H9 (cell line): Measurements from ENCODE around the gene SLC2A5. TPM values are rescaled to one million over a fixed set of nuclear protein-coding genes. Genes with fewer than 3 reads are reported as not detected.

ENCODE experiments used
- DNase-seq: peaks from one replicate; pipeline ENCODE4 v3.0.0-alpha.2; 2017
- H2AFZ ChIP-seq: one replicate; pipeline ENCODE4 v1.6.1; 2013; ENCODE audit warnings: mild to moderate bottlenecking, low read length, control low read depth, moderate library complexity
- H2AK5ac ChIP-seq: 2 replicates; pipeline ENCODE4 v1.6.1; 2013; ENCODE audit warnings: low read length, control low read depth, mixed read lengths; ENCODE audit not compliant: insufficient read length
- H2BK120ac ChIP-seq: one replicate; pipeline ENCODE4 v1.6.1; 2013; ENCODE audit warnings: low read depth, mild to moderate bottlenecking, low read length, control low read depth, inconsistent platforms; ENCODE audit not compliant: poor library complexity, severe bottlenecking
- H2BK12ac ChIP-seq: 2 replicates; pipeline ENCODE4 v1.6.1; 2013; ENCODE audit warnings: low read length, control low read depth, mixed read lengths, low read depth; ENCODE audit not compliant: insufficient read length
- H2BK15ac ChIP-seq: 2 replicates; pipeline ENCODE4 v1.6.1; 2013; ENCODE audit warnings: low read depth, low read length, control low read depth
- H2BK20ac ChIP-seq: one replicate; pipeline ENCODE4 v1.6.1; 2013; ENCODE audit warnings: low read depth, mild to moderate bottlenecking, low read length, control low read depth, inconsistent platforms; ENCODE audit not compliant: poor library complexity, severe bottlenecking
- H2BK5ac ChIP-seq: 2 replicates; pipeline ENCODE4 v1.6.1; 2013; ENCODE audit warnings: low read length, control low read depth, mixed read lengths; ENCODE audit not compliant: insufficient read length
- H3K14ac ChIP-seq: 2 replicates; pipeline ENCODE4 v1.6.1; 2013; ENCODE audit warnings: low read length, control low read depth; ENCODE audit not compliant: insufficient read depth
- H3K18ac ChIP-seq: 2 replicates; pipeline ENCODE4 v1.6.1; 2013; ENCODE audit warnings: low read depth, mild to moderate bottlenecking, mixed read lengths, low read length, control low read depth; ENCODE audit not compliant: insufficient read length
- H3K23ac ChIP-seq: 2 replicates; pipeline ENCODE4 v1.6.1; 2013; ENCODE audit warnings: low read length, control low read depth, mixed read lengths, low read depth; ENCODE audit not compliant: insufficient read length
- H3K23me2 ChIP-seq: 2 replicates; pipeline ENCODE4 v1.6.1; 2013; ENCODE audit warnings: low read depth, mild to moderate bottlenecking, mixed read lengths, low read length, control low read depth; ENCODE audit not compliant: insufficient read length, poor library complexity, severe bottlenecking
- H3K27ac ChIP-seq: 2 replicates; pipeline ENCODE4 v1.5.1; 2013; ENCODE audit warnings: low read length, control low read depth, mixed read lengths, low read depth; ENCODE audit not compliant: insufficient read length
- H3K27me3 ChIP-seq: 2 replicates; pipeline ENCODE4 v1.6.1; 2013; ENCODE audit warnings: low read length, control low read depth, inconsistent platforms; ENCODE audit not compliant: insufficient read depth
- H3K4ac ChIP-seq: 2 replicates; pipeline ENCODE4 v1.6.1; 2013; ENCODE audit warnings: low read depth, mild to moderate bottlenecking, control low read depth, inconsistent platforms, low read length, moderate library complexity
- H3K4me1 ChIP-seq: 2 replicates; pipeline ENCODE4 v1.6.1; 2013; ENCODE audit warnings: low read length, control low read depth, inconsistent platforms; ENCODE audit not compliant: insufficient read depth
- H3K4me2 ChIP-seq: 2 replicates; pipeline ENCODE4 v1.6.1; 2013; ENCODE audit warnings: low read length, control low read depth, mixed read lengths; ENCODE audit not compliant: insufficient read length, insufficient read depth
- H3K56ac ChIP-seq: 2 replicates; pipeline ENCODE4 v1.6.1; 2013; ENCODE audit warnings: low read depth, mild to moderate bottlenecking, mixed read lengths, low read length, control low read depth; ENCODE audit not compliant: insufficient read length
- H3K79me1 ChIP-seq: 2 replicates; pipeline ENCODE4 v1.6.1; 2013; ENCODE audit warnings: low read depth, mild to moderate bottlenecking, moderate library complexity, low read length, control low read depth, inconsistent platforms; ENCODE audit not compliant: insufficient read depth, poor library complexity, severe bottlenecking
- H3K79me2 ChIP-seq: 2 replicates; pipeline ENCODE4 v1.6.1; 2013; ENCODE audit warnings: low read length, control low read depth, inconsistent platforms; ENCODE audit not compliant: insufficient read depth
- H3K9ac ChIP-seq: 2 replicates; pipeline ENCODE4 v1.6.1; 2013; ENCODE audit warnings: low read length, control low read depth, mixed read lengths; ENCODE audit not compliant: insufficient read length; ENCODE audit errors: extremely low read depth
- H3K9me3 ChIP-seq: one replicate; pipeline ENCODE4 v1.6.1; 2013; ENCODE audit warnings: low read depth, low read length, inconsistent platforms; ENCODE audit not compliant: control insufficient read depth
- H3T11ph ChIP-seq: one replicate; pipeline ENCODE4 v1.6.1; 2013; ENCODE audit warnings: mild to moderate bottlenecking, low read length, control low read depth, inconsistent platforms
- H4K20me1 ChIP-seq: one replicate; pipeline ENCODE4 v1.6.1; 2013; ENCODE audit not compliant: control insufficient read depth, insufficient read length, insufficient read depth
- H4K5ac ChIP-seq: 2 replicates; pipeline ENCODE4 v1.6.1; 2013; ENCODE audit warnings: low read depth, mild to moderate bottlenecking, mixed read lengths, low read length, control low read depth; ENCODE audit not compliant: insufficient read length
- H4K8ac ChIP-seq: replicated peaks from 2 replicates; pipeline ENCODE4 v1.6.1; 2013; ENCODE audit warnings: low read length, control low read depth, mixed read lengths, low read depth; ENCODE audit not compliant: insufficient read length
- H4K91ac ChIP-seq: 2 replicates; pipeline ENCODE4 v1.6.1; 2013; ENCODE audit warnings: low read depth, mild to moderate bottlenecking, moderate library complexity, mixed read lengths, low read length, control low read depth; ENCODE audit not compliant: insufficient read length
- H3K27ac Mint-ChIP-seq, 3 experiments: 2 replicates in 2 of 3; 3 replicates in 1 of 3; pipeline ENCODE4 v1.8.0; 2020 to 2021; ENCODE audit warnings: mixed read lengths in 3 of 3, mild to moderate bottlenecking in 1 of 3, moderate library complexity in 1 of 3
- H3K27me3 Mint-ChIP-seq: 2 replicates; pipeline ENCODE4 v1.8.0; 2021; ENCODE audit warnings: low read depth, mild to moderate bottlenecking, moderate library complexity, mixed read lengths
- H3K36me3 Mint-ChIP-seq, 3 experiments: 2 replicates in 2 of 3; 3 replicates in 1 of 3; pipeline ENCODE4 v1.8.0; 2020 to 2021; ENCODE audit warnings: low read depth in 3 of 3, mixed read lengths in 3 of 3; ENCODE audit not compliant: insufficient read depth in 1 of 3
- H3K4me1 Mint-ChIP-seq, 2 experiments: 2 replicates each; pipeline ENCODE4 v1.8.0; 2020; ENCODE audit warnings: mixed read lengths in 2 of 2
- H3K4me3 Mint-ChIP-seq, 2 experiments: 2 replicates in 1 of 2; 3 replicates in 1 of 2; pipeline ENCODE4 v1.8.0; 2020 to 2021; ENCODE audit warnings: mild to moderate bottlenecking in 2 of 2, mixed read lengths in 2 of 2, moderate library complexity in 1 of 2
- H3K9me3 Mint-ChIP-seq, 2 experiments: 2 replicates in 1 of 2; 3 replicates in 1 of 2; pipeline ENCODE4 v1.8.0; 2020; ENCODE audit warnings: mild to moderate bottlenecking in 2 of 2, mixed read lengths in 2 of 2, moderate library complexity in 1 of 2
- CTCF ChIP-seq: fragments of 200-600 bp; sonication (generic); conservative IDR thresholded peaks from 3 replicates; pipeline ENCODE4 v1.8.0; 2021; ENCODE audit warnings: antibody characterized with exemption, mild to moderate bottlenecking
- WGBS: extraction: QIAGEN DNeasy Blood & Tissue Kit; methylation state at CpG from one replicate; pipeline ENCODE4 v1.1.7; 2013; ENCODE audit warnings: missing lambda C conversion rate, low lambda C conversion rate, mixed read lengths; ENCODE audit not compliant: insufficient read length; ENCODE audit errors: extremely low coverage; 5-methylcytosine and 5-hydroxymethylcytosine counted together
- total RNA-seq: library from RNA; stranded (reverse); gene quantifications from 2 replicates; pipeline ENCODE4 v1.2.1, GENCODE V29; 2021

Gene SLC2A5
- total RNA-seq, 1 experiment from 2014 or later: not detected

GRCh38 chr1:9024837-9025236, 44.6 kb downstream of the SLC2A5 start:
- no peak overlapping the region for H3K4ac ChIP-seq
- H3K36me3 Mint-ChIP-seq: peaks cover 0 to 2% (median 1%) of the 10 kb centered on the region in 3 experiments; a peak in 3 of 7 replicates
- no peak overlapping the region for H3K4me2 ChIP-seq
- no peak overlapping the region for H2BK15ac ChIP-seq
- H3K79me2 ChIP-seq: no peaks in the 10 kb centered on the region
- no peaks in the 10 kb centered on the region for H3K23me2 ChIP-seq
- H2BK120ac ChIP-seq: no peak overlapping the region
- no CpG with 5 or more reads among the region's 20 CpGs for WGBS
- no peaks in the 10 kb centered on the region for H3K27me3 Mint-ChIP-seq
- no peaks in the 10 kb centered on the region for H3K4me1 ChIP-seq
- no peak for TF ChIP-seq CTCF
- H2AK5ac ChIP-seq: no peak overlapping the region
- H3K56ac ChIP-seq: no peak overlapping the region
- H3K27ac Mint-ChIP-seq: no peak overlapping the region
- no peak overlapping the region for H3K14ac ChIP-seq
- H3K4me1 Mint-ChIP-seq: no peaks in the 10 kb centered on the region
- peaks cover 7 to 9% of the 10 kb centered on the region in 2 experiments; a peak in 4 of 5 replicates for H3K9me3 Mint-ChIP-seq
- no peak overlapping the region for H3K4me3 Mint-ChIP-seq
- H3K9me3 ChIP-seq: peaks cover 5% of the 10 kb centered on the region
- H3K23ac ChIP-seq: no peak overlapping the region
- no peak overlapping the region for H4K5ac ChIP-seq
- H2BK5ac ChIP-seq: no peak overlapping the region
- no peak overlapping the region for H3K27ac ChIP-seq
- no peak overlapping the region for H3K9ac ChIP-seq
- H2BK12ac ChIP-seq: no peak overlapping the region
- H4K8ac ChIP-seq: no peak overlapping the region
- H4K91ac ChIP-seq: no peak overlapping the region
- H3T11ph ChIP-seq: no peak overlapping the region
- DNase-seq: no peak
- H2AFZ ChIP-seq: no peak overlapping the region
- H3K79me1 ChIP-seq: no peaks in the 10 kb centered on the region
- H3K18ac ChIP-seq: no peak overlapping the region
- no peaks in the 10 kb centered on the region for H4K20me1 ChIP-seq
- H2BK20ac ChIP-seq: no peak overlapping the region
- H3K27me3 ChIP-seq: no peaks in the 10 kb centered on the region
